GM12891 (cell line): ENCODE data around the gene DSPP.

Experiments used
- POLR2A ChIP-seq: IDR thresholded peaks from 2 replicates; pipeline ENCODE4 v1.6.1; 2011; ENCODE audit warnings: low read depth, low read length, control low read depth
- POLR2AphosphoS5 ChIP-seq: IDR thresholded peaks from 2 replicates; pipeline ENCODE4 v1.6.1; 2011; ENCODE audit warnings: low read depth, low read length, control low read depth
- POU2F2 ChIP-seq: IDR thresholded peaks from 2 replicates; pipeline ENCODE4 v1.6.1; 2011; ENCODE audit warnings: low read depth, mild to moderate bottlenecking, control low read depth, low read length, moderate library complexity
- TAF1 ChIP-seq: IDR thresholded peaks from 2 replicates; pipeline ENCODE4 v1.6.1; 2011; ENCODE audit warnings: low read depth, low read length, control low read depth

DNA sequence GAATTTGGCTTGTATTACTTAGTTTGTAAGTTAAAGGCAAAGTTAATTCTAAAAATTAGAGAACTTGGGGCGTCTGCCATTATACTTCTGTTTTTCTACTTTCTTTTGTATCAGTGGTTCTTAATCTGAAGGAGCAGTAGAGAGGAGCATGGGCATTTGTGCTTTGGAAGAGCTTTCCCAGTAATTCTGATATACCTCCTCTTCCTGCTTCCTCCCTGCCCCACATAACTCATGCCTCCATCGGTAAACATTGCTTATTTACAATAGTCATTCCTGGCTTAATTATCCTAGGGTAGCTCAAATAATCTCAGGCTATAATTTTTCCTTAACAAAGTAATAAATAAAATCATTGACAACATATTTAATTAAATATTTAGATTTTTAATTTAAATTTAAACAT is 42.1 kb upstream of the DSPP start:
- TF ChIP-seq POLR2AphosphoS5 (no peak), POLR2A (no peak), TAF1 (no peak), POU2F2 (no peak)
